ENCODE measurements around the gene APRT. TPM values are rescaled to one million over a fixed set of nuclear protein-coding genes. Genes with fewer than 3 reads are reported as not detected.

The APRT gene
- total RNA-seq, 1 donor from 2014 or later = 45.3 TPM

DNA sequence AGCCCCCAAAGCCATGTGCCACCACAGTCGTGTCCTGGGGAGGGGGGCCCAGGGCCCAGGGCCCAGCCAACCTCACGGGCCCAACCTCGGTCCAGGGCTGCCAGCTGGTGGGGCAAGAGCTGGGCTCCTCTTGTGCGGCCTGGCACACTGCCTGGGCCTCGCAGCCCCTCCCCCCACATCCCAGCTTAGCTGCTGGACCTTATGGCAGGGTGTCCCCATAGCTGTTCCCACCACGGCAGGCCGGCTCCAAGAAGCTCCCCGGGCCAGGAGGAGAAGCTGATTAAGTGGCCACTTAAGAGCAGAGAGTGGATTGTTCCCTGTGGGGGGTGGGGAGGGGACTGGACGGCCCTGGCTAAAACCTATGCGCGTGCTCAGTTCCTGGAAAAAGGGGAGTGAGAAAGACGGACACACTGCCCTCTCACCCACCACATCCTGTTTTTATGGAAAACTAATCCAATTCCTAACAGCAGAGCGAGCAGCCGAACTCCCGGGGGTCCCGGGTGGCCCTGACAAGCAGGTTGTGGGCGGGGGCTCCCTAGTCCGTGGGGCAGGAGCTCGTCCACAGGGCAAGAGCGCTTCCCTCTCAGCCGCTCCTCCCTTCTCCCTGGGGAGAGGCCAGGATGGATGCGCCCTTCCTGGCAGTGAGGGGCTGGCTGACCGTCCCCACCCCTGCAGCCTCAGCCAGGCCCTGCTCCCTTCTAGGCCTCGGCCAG is 43.5 kb downstream of the APRT start:
- no peak for DNase-seq (ENCODE audit: missing footprints)
- intact Hi-C loops (cut with DNase I) = no loop called here
- peak; percentile 29 for ATAC-seq

DNA sequence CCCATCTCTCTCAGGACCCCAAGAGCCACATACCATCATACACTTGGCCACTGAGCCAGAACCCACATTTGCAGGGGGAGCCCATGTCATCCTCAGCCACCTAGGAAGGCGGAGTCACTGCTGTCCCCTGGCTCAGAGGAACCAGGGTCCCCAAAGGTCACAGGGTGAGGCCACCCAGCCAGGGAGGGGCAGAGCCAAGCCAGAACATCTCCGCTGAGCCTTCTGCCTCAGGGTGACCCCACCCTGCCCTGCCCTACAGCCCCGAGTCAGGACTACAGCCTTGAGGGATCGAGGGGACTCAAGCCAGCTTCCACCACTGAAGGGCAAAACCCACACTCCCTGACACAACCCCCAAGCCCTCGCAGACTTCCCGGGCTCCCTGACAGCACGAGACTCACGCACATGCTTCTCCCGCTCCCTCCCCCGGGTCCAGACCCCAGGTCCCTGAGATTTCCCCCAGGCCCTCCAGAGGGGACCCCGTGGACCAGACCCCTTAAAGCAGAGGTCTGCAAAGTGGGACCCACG is 44.1 kb downstream of the APRT start:
- no peak for ATAC-seq
- DNase-seq (ENCODE audit: missing footprints) = no peak
- intact Hi-C loops (cut with DNase I) = no loop called here

DNA sequence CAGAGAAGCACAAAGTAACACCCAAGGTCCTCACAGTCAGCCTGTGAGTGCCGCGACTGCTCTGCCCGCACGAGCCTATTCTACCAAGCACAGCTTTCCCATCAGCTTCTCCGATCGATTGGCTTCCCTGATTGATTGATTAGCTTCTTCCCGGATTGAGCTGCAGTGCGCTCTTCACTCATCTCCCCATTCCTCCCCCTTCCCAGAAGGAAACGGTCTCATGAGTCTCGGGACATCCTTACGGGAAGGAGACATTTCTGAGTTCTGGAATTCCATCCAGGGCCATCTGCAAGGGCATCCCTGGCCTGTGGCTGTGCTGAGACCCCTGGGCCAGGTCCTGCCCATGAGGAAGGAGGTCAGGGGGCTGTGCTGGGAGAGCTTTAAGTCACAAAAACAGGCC is 44.8 kb downstream of the APRT start:
- DNase-seq (ENCODE audit: missing footprints) (no peak), ATAC-seq (no peak)
- intact Hi-C loops (cut with DNase I) = no loop called here

DNA sequence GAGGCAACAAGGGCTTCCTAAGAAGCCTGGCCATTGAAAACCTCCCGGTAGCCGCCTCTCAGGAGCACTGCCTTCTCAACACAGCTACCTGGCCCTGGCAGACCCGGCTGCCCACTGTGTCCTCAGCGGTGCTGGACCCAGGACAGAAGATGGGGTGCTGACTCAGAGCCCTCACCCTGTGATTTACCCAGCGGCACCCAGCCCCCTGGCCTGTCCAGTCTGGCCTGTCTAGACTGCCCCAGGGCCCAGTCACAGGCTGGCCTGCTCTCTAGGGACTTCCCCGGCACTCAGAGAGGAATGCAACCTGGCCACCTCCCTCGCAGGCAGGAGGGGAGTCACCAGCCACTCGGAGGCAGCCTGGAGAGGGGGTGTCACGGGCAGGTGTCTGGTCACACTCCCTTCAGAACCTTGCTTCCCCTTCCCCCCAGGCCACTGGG is 46.8 kb downstream of the APRT start:
- intact Hi-C loops (cut with DNase I) = no loop called here
- ATAC-seq (no peak), DNase-seq (ENCODE audit: missing footprints) (no peak)

DNA sequence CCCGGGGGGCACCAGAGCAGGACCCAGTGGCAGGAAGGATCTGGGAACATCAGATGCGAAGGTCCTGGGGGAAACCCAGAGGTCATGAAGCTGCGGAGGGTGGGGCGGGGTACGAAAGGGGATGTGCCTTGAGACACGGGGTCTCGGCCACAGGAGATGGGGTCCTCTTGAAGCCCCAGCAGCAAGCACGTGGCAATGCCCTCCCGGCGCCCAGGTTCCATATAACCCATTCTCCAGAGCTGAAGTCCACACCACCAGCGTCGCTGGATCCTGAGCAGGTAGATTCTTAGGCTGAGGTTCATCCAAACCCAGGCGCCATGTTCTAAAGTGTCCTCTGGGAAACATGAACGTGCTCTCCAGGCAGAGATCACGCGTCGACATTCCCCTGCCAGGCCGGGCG is 47.6 kb downstream of the APRT start:
- DNase-seq (ENCODE audit: missing footprints) (no peak), ATAC-seq (no peak)
- intact Hi-C loops (cut with DNase I) = no loop called here

DNA sequence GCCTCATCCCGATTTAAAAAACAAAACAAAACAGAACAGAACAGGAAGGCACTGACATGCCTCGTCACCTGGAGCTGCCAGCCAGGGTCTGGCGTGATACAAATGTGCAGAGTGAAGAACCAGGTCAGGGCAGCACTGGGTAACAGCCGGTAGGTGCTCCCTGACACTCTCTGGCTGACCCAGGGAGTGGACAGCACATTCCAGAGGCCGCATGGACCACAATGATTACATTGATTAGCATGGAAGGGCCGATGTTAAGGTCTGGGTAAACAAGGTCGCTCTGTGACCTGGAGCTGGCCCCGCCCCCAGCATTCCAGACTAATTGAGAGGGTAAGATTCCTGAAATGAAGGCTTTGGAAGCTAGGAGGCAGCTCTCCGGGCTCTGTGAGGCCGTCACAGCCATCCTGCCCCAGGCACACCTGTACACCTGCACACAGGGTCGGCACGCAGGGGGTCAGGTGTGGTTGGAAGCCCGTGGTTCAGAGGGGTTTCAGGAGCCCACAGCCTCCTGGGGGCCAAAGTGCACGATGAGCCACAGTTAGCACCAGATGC is 48.1 kb downstream of the APRT start:
- intact Hi-C loops (cut with DNase I) = no loop called here
- ATAC-seq = no peak

DNA sequence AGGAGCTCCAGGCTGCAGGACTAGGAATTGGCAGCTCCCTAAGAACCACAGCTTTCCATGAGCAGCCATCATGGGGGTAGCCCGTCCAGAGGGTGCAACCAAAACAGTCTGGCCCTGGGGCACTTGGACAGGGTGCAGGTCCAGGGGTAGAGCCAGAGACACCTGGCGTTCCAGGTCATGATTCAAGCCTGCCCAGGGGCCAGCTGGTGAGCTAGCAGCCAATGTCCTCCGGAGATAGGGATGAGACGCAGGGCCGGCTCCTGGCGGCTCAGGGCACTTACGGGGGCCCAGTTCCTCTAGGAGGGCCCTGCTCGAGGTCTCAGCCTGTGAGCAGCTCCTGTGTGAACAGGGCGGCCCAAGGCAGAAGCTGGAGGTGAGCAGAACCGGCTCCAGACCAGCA is 48.8 kb downstream of the APRT start:
- ATAC-seq (no peak), DNase-seq (ENCODE audit: missing footprints) (no peak)
- intact Hi-C loops (cut with DNase I) = no loop called here

More for the DNA sequence above, 48.1 kb downstream of the APRT start:
- DNase-seq (ENCODE audit: missing footprints) = no peak

DNA sequence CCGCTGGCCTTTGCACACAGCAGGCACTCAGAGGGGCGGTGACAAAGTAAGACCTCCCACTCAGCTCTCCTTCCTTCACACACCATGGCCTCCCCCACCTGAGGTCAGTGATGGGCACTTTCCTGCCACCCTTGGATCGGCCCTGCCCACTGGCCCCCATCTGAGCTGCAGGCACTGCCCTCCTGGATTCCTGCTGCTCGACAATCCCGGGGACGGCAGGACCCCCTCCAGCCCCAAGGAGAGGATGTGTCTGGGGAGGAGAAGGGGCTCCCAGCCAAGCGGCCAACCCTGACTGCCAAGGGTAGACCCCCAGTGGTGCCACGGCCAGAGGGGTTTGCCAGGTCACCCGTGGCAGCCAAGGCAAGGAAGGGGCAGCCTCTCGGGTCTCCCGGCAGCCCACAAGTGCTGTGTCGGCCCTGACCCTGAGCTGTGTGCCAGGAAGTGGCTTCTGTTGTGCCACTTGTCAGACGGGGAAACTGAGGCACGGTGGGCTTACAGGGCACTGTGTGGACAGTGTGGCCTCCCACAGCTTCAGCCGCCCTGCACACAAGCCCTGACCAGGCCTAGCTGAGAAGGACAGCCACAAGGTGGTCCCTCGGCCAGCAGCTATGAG is 49.4 kb downstream of the APRT start:
- no peak for ATAC-seq
- intact Hi-C loops (cut with DNase I) = no loop called here
- DNase-seq (ENCODE audit: missing footprints) = no peak

DNA sequence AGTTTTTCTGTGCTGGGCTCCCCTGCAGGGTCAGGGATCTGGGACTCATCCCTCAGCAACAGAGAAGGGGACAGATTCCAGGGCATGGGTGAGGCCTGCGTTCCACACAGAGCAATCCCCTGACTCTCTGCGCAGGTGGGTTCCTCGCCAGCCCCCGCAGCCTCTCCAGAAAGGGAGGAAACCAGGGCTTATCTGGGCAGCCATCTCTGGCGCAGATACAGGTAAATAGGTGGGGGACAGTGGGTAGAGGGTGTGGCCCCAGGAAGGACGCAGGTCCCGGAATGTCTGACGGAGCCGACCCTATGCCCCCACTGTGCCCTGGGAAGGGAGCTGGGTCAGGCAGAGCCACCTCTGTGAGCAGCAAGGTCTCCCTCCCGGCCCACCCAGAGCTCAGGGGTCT is 49.9 kb downstream of the APRT start:
- no peak for DNase-seq (ENCODE audit: missing footprints)
- intact Hi-C loops (cut with DNase I) = no loop called here
- no peak for ATAC-seq

DNA sequence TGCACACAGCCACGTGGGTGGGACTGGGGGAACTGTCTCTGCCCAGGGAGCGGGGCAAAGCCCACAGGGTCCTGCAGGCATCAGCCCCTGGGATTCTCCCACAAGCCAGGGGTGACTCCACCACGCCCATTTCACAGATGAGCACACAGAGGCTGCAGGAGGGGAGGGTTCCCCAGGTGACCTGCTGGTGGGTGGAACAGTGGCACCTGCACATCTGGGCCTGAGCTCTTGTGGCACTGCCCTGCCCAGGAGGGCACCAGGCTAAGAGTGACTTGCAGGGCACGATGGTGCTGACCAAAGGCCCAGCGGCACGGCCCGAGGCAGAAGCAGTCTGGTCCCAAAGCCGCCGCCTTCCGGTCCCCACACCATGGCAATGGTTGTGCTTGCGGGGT is 50.6 kb downstream of the APRT start:
- DNase-seq (ENCODE audit: missing footprints) = no peak
- intact Hi-C loops (cut with DNase I) = no loop called here
- no peak for ATAC-seq

DNA sequence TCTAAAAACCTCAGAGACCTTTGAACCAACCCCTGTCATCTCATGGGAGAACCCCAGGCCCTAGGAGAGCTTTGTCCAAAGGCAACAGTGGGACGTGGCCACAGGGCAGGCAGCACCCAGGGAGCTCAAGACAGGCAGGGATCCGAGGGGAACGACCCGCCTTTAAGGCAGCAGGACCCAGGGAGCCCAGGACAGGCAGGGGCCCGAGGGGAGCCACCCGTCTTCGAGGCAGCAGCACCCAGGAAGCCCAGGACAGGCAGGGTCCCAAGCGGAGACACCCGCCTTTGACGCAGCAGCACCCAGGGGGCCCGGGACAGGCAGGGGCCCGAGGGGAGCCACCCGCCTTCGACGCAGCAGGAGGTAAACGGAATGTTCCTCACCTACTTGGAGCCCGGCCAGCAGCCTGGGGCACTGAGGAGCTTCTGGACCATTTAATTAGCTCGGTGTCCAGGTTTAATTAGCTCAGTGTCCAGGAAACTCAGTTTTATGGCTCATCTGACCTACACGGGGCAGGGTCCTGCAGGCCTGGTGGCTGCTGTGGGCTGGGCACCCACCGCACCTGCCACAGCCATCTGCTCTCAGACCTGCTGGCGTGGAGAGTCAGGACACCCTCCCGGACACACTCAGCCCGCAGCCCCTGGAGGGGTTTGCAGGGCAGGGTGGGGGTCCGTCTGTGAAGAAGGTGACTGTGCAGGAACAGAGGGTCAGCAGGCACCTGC is 51.1 kb downstream of the APRT start:
- no peak for DNase-seq (ENCODE audit: missing footprints)
- intact Hi-C loops (cut with DNase I) = no loop called here
- no peak for ATAC-seq

DNA sequence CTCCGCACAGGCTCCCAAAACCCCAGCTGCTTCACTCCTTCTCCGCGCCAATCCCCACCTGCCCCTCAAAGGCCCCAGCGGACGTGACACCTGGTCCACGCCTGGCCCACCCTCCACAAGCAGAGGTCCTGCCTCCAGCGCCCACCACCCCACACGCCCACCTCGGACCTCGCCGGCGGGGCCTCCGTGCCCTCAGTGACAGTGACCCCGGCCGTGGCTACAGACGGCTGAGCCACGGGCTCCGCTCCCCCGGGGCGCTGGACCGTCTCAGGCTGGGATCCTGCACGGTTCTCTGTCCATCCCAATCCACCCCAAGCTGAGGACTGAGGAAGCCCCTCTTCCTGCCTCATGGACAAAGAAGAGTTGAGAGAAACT is 51.8 kb downstream of the APRT start:
- intact Hi-C loops (cut with DNase I) = no loop called here

More for the DNA sequence above, 51.8 kb downstream of the APRT start:
- ATAC-seq = no peak
- no peak for DNase-seq (ENCODE audit: missing footprints)

Other genes starting within 250 kb of the APRT start
- gene ZC3H18, start 241.5 kb downstream of the APRT start, total RNA-seq = 23.9 TPM
- not detected for gene IL17C, start 173.4 kb downstream of the APRT start, total RNA-seq
- 63.7 TPM for gene CYBA, start 160.9 kb downstream of the APRT start, total RNA-seq
- gene MVD, start 148.8 kb downstream of the APRT start, total RNA-seq = 24.0 TPM
- gene SNAI3, start 125.4 kb downstream of the APRT start, total RNA-seq = 2.9 TPM
- 17.0 TPM for gene RNF166, start 105.5 kb downstream of the APRT start, total RNA-seq
- 13.1 TPM for gene CTU2, start 105.4 kb downstream of the APRT start, total RNA-seq
- gene PIEZO1, start 26.7 kb downstream of the APRT start, total RNA-seq = 18.1 TPM
- 0.65 TPM for gene CDT1, start 8.1 kb downstream of the APRT start, total RNA-seq
- gene GALNS, start 45.0 kb upstream of the APRT start, total RNA-seq = 15.8 TPM
- gene TRAPPC2L, start 45.2 kb upstream of the APRT start, total RNA-seq = 58.7 TPM
- not detected for gene PABPN1L, start 54.7 kb upstream of the APRT start, total RNA-seq
- gene CBFA2T3, start 165.3 kb upstream of the APRT start, total RNA-seq = 11.1 TPM